ENCODE data around the gene MTF2.

- no peak for TF ChIP-seq CTCF (IDR thresholded peaks at IDR 0.05; ENCODE audit: low read depth, low read length)
- no peak for TF ChIP-seq MAX (IDR thresholded peaks at IDR 0.05; ENCODE audit: low read depth, low read length)
- TF ChIP-seq POLR2A (IDR thresholded peaks at IDR 0.05; ENCODE audit: extremely low read depth, insufficient read length), result no peak
- no peak for TF ChIP-seq MYC (IDR thresholded peaks at IDR 0.05; ENCODE audit: low read depth, low read length)
Observed at GRCh38 chr1:93106226-93106625, 27.1 kb downstream of the MTF2 start.

Measured in NB4 (cell line).